Measurements from ENCODE around the gene CDCP2. TPM values are rescaled to one million over a fixed set of nuclear protein-coding genes. Genes with fewer than 3 reads are reported as not detected.
A peak's percentile ranks its signal among the peaks of the same experiment; 100 is the strongest.
"Not testable (repeated sequence)": the region's sequence is repeated elsewhere in the genome, so short reads cannot be mapped to it uniquely, and the experiment has no call there.

The CDCP2 gene
- total RNA-seq, 1 donor from 2014 or later, result not detected

DNA sequence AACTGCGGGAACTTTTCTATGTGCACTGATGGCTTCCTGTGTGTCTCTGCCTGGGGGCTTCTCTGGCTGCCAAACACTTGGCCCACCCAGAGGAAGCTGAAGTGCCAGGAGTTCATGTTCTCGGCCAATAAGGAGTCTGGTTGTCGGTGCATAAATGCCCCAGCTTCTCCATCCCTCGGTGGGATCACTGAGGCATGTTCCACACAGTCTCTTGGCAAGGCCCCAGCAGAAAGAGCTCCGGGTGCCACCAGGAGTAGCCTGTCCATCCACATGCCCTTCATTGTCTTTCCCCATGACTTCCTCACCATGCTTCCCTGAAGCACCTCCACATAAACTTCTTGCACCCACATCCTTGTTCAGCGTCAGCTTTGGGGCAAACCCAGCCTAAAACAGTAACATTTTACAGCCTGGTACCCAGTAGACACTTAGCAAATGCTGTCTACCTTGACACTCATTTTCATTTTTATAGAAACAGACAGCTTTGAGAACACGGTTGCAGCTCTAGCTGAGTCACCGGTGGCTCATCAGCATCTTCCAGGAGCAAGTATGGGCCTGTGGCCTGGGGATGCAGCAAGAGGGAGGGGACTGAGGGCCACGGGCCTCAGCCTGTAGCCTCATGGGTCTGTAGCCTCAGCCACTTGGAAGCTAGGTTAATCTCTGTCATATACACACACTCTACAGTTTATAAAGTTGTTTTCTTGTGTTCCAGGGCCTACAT lies 14.8 kb upstream of the CDCP2 start:
- DNase-seq (ENCODE audit: low spot score), result peak; percentile 37
- Mint-ChIP-seq H3K36me3 (ENCODE audit: low read depth) (no peaks in the 10 kb centered on the region), H3K9me3 (ENCODE audit: low read depth) (no peaks in the 10 kb centered on the region), H3K27ac (ENCODE audit: unreplicated experiment) (no peak overlapping the region), H3K4me3 (ENCODE audit: unreplicated experiment) (no peak overlapping the region), H3K27me3 (ENCODE audit: low read depth) (no peaks in the 10 kb centered on the region), H3K4me1 (ENCODE audit: low read depth) (peaks cover 2% of the 10 kb centered on the region)
- TF ChIP-seq, protein P1, sequence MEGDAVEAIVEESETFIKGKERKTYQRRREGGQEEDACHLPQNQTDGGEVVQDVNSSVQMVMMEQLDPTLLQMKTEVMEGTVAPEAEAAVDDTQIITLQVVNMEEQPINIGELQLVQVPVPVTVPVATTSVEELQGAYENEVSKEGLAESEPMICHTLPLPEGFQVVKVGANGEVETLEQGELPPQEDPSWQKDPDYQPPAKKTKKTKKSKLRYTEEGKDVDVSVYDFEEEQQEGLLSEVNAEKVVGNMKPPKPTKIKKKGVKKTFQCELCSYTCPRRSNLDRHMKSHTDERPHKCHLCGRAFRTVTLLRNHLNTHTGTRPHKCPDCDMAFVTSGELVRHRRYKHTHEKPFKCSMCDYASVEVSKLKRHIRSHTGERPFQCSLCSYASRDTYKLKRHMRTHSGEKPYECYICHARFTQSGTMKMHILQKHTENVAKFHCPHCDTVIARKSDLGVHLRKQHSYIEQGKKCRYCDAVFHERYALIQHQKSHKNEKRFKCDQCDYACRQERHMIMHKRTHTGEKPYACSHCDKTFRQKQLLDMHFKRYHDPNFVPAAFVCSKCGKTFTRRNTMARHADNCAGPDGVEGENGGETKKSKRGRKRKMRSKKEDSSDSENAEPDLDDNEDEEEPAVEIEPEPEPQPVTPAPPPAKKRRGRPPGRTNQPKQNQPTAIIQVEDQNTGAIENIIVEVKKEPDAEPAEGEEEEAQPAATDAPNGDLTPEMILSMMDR (IDR thresholded peaks at IDR 0.05), result no peak

DNA sequence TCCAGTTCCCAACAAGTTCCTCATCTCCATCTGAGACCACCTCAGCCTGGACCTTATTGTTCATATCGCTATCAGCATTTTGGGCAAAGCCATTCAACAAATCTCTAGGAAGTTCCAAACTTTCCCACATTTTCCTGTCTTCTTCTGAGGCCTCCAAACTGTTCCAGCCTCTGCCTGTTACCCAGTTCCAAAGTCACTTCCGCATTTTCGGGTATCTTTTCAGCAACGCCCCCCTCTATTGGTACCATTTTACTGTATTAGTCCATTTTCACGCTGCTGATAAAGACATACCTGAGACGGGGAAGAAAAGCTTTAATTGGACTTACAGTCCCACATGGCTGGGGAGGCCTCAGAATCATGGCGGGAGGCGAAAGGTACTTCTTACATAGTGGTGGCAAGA lies 13.6 kb upstream of the CDCP2 start:
- DNase-seq (ENCODE audit: low spot score); H3K36me3 Mint-ChIP-seq (ENCODE audit: low read depth); H3K27me3 Mint-ChIP-seq (ENCODE audit: low read depth); H3K4me3 Mint-ChIP-seq (ENCODE audit: unreplicated experiment); H3K9me3 Mint-ChIP-seq (ENCODE audit: low read depth); H3K4me1 Mint-ChIP-seq (ENCODE audit: low read depth); H3K27ac Mint-ChIP-seq (ENCODE audit: unreplicated experiment): not testable (repeated sequence)

DNA sequence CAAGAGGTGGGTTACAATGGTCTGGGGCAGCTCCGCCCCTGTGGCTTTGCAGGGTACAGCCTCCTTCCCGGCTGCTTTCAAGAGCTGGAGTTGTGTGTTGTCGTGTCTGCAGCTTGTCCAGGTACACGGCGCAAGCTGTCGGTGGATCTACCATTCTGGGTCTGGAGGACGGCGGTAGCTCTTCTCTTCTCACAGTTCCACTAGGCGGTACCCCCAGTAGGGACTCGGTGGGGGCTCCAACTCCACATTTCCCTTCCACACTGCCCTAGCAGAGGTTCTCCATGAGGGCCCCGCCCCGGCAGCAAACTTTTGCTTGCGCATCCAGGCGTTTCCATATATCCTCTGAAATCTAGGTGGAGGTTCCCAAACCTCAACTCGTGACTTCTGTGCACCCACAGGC lies 12.3 kb upstream of the CDCP2 start:
- TF ChIP-seq, protein P1 (IDR thresholded peaks at IDR 0.05), result no peak
- Mint-ChIP-seq H3K27ac (ENCODE audit: unreplicated experiment) (no peak overlapping the region), H3K4me3 (ENCODE audit: unreplicated experiment) (no peak overlapping the region), H3K36me3 (ENCODE audit: low read depth) (no peaks in the 10 kb centered on the region), H3K4me1 (ENCODE audit: low read depth) (peaks cover 7% of the 10 kb centered on the region), H3K9me3 (ENCODE audit: low read depth) (no peaks in the 10 kb centered on the region), H3K27me3 (ENCODE audit: low read depth) (no peaks in the 10 kb centered on the region)
- peak; percentile 56 for DNase-seq (ENCODE audit: low spot score)

DNA sequence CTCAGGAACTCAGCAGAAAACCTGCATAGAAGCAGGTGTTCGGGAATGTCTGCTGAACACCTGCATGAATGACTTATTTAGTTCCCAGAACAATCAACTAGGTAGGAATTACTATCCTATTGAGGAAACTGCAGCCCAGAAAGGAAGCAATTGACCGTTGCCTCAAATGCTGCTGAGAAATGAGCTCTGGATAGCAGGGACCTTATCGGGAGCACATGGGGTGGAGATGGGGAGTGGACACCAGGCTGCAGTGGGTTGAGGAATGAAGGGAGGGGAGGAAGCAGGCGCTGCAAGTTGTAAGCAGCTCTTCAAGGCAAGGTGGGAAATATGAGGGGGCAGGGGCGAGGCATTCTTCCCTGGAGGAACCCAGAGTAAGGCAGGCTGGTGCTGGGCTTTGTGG lies 10.8 kb upstream of the CDCP2 start:
- Mint-ChIP-seq H3K27ac (ENCODE audit: unreplicated experiment) (no peak overlapping the region), H3K4me1 (ENCODE audit: low read depth) (peaks cover 10% of the 10 kb centered on the region), H3K4me3 (ENCODE audit: unreplicated experiment) (no peak overlapping the region), H3K9me3 (ENCODE audit: low read depth) (no peaks in the 10 kb centered on the region), H3K36me3 (ENCODE audit: low read depth) (no peaks in the 10 kb centered on the region), H3K27me3 (ENCODE audit: low read depth) (no peaks in the 10 kb centered on the region)
- DNase-seq (ENCODE audit: low spot score), result peak; percentile 9
- TF ChIP-seq, protein P1 (IDR thresholded peaks at IDR 0.05), result no peak

DNA sequence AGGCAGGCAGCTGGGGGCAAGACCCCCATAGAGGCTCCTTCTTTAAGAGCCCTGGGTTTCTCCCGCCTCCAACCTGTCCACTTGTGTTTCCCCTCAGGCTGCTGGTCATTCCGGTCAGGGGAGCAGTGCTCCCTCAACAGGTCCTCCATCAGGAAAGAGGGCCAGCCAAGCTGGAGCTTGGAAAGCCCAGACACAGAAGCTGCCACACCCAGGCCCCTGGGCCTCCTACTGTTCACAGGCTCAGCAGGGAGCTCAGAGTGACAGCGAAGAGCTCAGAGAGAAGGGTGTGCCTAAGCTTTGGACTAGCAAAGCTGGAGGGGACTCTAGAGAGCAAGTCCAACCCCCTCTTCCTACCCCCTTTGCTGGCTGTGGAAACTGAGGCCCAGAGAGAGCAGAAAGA lies 10.3 kb upstream of the CDCP2 start:
- Mint-ChIP-seq H3K4me3 (ENCODE audit: unreplicated experiment) (no peak overlapping the region), H3K36me3 (ENCODE audit: low read depth) (no peaks in the 10 kb centered on the region), H3K27me3 (ENCODE audit: low read depth) (no peaks in the 10 kb centered on the region), H3K27ac (ENCODE audit: unreplicated experiment) (no peak overlapping the region), H3K4me1 (ENCODE audit: low read depth) (peaks cover 10% of the 10 kb centered on the region), H3K9me3 (ENCODE audit: low read depth) (no peaks in the 10 kb centered on the region)
- DNase-seq (ENCODE audit: low spot score), result peak; percentile 44
- TF ChIP-seq, protein P1 (IDR thresholded peaks at IDR 0.05), result no peak
